MCF 10A (cell line): ENCODE results near the gene SP140. TPM values are rescaled to one million over a fixed set of nuclear protein-coding genes. Genes with fewer than 3 reads are reported as not detected.

Experiments
- BruUV-seq: library from RNA; stranded (reverse); fragments of 400-500 nt; replicated peaks from 2 replicates; lab custom pipeline; 2021; lab: Mats Ljungman, UMichigan
- CTCF ChIA-PET: fragments of 300-600 bp; sonication (Branson Sonifier 250); formaldehyde crosslinking; extraction: SDS; loops from one replicate; lab custom pipeline; 2021; ENCODE audit warnings: antibody characterized with exemption, inconsistent platforms; lab: Yijun Ruan, JAX
- POLR2A ChIA-PET: fragments of 300-600, 350-650 bp; sonication (Branson Sonifier 250); formaldehyde crosslinking; extraction: SDS; loops from one replicate; lab custom pipeline; 2020; ENCODE audit warnings: antibody characterized with exemption, inconsistent platforms; lab: Yijun Ruan, JAX
- DNase-seq: peaks from one replicate; pipeline ENCODE4 v3.0.0-alpha.2; 2018; ENCODE audit not compliant: unreplicated experiment
- H3K27ac Mint-ChIP-seq: one replicate; pipeline ENCODE4 v1.8.0; 2022; ENCODE audit warnings: mild to moderate bottlenecking, low read depth, mixed read lengths; ENCODE audit not compliant: unreplicated experiment
- H3K27me3 Mint-ChIP-seq: one replicate; pipeline ENCODE4 v1.8.0; 2022; ENCODE audit warnings: mixed read lengths; ENCODE audit not compliant: insufficient read depth, unreplicated experiment
- H3K36me3 Mint-ChIP-seq: one replicate; pipeline ENCODE4 v1.8.0; 2022; ENCODE audit warnings: mild to moderate bottlenecking, moderate library complexity, mixed read lengths; ENCODE audit not compliant: insufficient read depth, unreplicated experiment
- H3K4me1 Mint-ChIP-seq: one replicate; pipeline ENCODE4 v1.8.0; 2022; ENCODE audit warnings: mixed read lengths; ENCODE audit not compliant: insufficient read depth, unreplicated experiment
- H3K4me3 Mint-ChIP-seq: one replicate; pipeline ENCODE4 v1.8.0; 2022; ENCODE audit warnings: mild to moderate bottlenecking, moderate library complexity, mixed read lengths; ENCODE audit not compliant: unreplicated experiment
- H3K9me3 Mint-ChIP-seq: one replicate; pipeline ENCODE4 v1.8.0; 2022; ENCODE audit warnings: mixed read lengths; ENCODE audit not compliant: unreplicated experiment
- CTCF ChIP-seq: fragments of 200-600 bp; IDR thresholded peaks from one replicate; pipeline ENCODE4 v1.8.0; 2022; ENCODE audit warnings: antibody characterized with exemption, mild to moderate bottlenecking; ENCODE audit not compliant: unreplicated experiment
- intact Hi-C: fragments of 100-400 bp; cut with micrococcal nuclease; formaldehyde crosslinking; loops from 2 replicates; pipeline ENCODE4 v1.14.1; 2022
- total RNA-seq: library from RNA; stranded (reverse); gene quantifications from 2 replicates; pipeline ENCODE4 v1.2.3, GENCODE V29; 2022

SP140 gene
- total RNA-seq, 1 experiment from 2014 or later, result not detected

- BruUV-seq, result no TSS peak
- Mint-ChIP-seq H3K4me3 (no peak overlapping the region), H3K36me3 (no peaks in the 10 kb centered on the region), H3K27me3 (no peaks in the 10 kb centered on the region), H3K9me3 (peaks cover 10% of the 10 kb centered on the region), H3K4me1 (peaks cover 5% of the 10 kb centered on the region), H3K27ac (no peak overlapping the region)
- ChIA-PET POLR2A (interaction anchor here (0.8 kb wide), 1 partner anchor 30 kb away, joined by 3 read pairs; no protein-coding TSS in a partner anchor), CTCF (interaction anchor here (1.0 kb wide), 1 partner anchor 9 kb away, joined by 5 read pairs; no protein-coding TSS in a partner anchor)
- no peak for DNase-seq
- no peak for TF ChIP-seq CTCF
- intact Hi-C loops, result no loop called here
These were observed 5.1 kb downstream of the SP140 start for GRCh38 chr2:230230496-230231200.

GRCh38 chr2:230231251-230231650, 5.7 kb downstream of the SP140 start:
- TF ChIP-seq CTCF, result no peak
- peaks cover 10% of the 10 kb centered on the region for H3K9me3 Mint-ChIP-seq
- DNase-seq, result no peak
- intact Hi-C loops, result no loop called here
- no TSS peak for BruUV-seq
- CTCF ChIA-PET, result no interaction called here
- no peak overlapping the region for H3K27ac Mint-ChIP-seq
- H3K4me3 Mint-ChIP-seq, result no peak overlapping the region
- H3K4me1 Mint-ChIP-seq, result peaks cover 5% of the 10 kb centered on the region
- H3K36me3 Mint-ChIP-seq, result no peaks in the 10 kb centered on the region
- POLR2A ChIA-PET, result no interaction called here
- H3K27me3 Mint-ChIP-seq, result no peaks in the 10 kb centered on the region

GRCh38 chr2:230234122-230234722, 8.7 kb downstream of the SP140 start:
- Mint-ChIP-seq H3K36me3 (no peaks in the 10 kb centered on the region), H3K27me3 (no peaks in the 10 kb centered on the region), H3K4me3 (no peak overlapping the region), H3K27ac (no peak overlapping the region), H3K9me3 (peaks cover 10% of the 10 kb centered on the region), H3K4me1 (peaks cover 5% of the 10 kb centered on the region)
- no peak for DNase-seq
- BruUV-seq, result no TSS peak
- POLR2A ChIA-PET, result no interaction called here
- intact Hi-C loops, result no loop called here
- CTCF ChIA-PET, result no interaction called here
- no peak for TF ChIP-seq CTCF

DNA sequence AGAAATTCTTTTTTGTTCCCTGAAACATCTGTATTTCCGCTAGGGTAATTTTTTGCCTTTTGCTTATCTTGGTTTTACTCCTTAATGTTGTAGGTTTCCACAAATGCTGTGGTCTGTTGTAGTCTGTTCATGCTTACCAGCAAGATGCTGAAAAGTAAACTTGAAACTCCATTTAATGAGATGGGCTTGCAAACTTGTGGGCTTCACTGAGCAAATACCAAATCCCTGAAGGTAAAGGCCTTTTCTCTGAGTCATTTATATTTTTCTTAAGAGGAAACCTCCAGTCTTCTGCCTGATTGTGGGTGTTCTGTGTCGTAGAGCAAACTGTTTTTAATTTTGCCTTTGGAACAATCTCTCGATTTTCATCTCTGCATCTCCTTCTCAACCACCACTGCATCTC, 9.3 kb downstream of the SP140 start:
- DNase-seq, result no peak
- H3K36me3 Mint-ChIP-seq, result no peaks in the 10 kb centered on the region
- intact Hi-C loops, result no loop called here
- ChIA-PET CTCF (no interaction called here), POLR2A (no interaction called here)
- no peak overlapping the region for H3K27ac Mint-ChIP-seq
- H3K27me3 Mint-ChIP-seq, result no peaks in the 10 kb centered on the region
- TF ChIP-seq CTCF, result no peak
- no TSS peak for BruUV-seq
- peaks cover 10% of the 10 kb centered on the region for H3K9me3 Mint-ChIP-seq
- H3K4me1 Mint-ChIP-seq, result peaks cover 5% of the 10 kb centered on the region
- no peak overlapping the region for H3K4me3 Mint-ChIP-seq
